ENCODE measurements around the gene DLGAP4.

The DLGAP4 gene

DNA sequence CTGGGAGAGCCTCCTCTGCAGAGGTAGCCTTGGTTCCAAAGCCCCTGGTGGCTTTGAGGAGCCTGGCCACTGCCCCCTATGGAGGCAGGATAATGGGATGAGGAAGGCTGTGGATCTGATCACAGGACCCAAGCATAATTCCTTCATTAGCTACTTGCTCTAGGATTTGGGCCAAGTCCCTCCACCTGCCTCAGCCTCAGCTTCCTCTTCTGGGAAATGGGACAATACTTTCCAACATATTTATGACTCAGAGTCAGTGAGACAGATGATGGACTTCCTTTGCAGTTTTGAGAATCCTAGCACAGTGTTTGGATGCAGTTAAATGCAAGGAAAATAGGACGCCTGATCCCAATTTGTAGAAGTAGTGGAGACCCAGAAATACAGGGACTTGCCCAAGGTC is 171.3 kb downstream of the DLGAP4 start:
- TF ChIP-seq FOXM1 (IDR thresholded peaks at IDR 0.05; ENCODE audit: borderline replicate concordance), result no peak
- no peak for TF ChIP-seq LEF1 (IDR thresholded peaks at IDR 0.05; ENCODE audit: borderline replicate concordance)
- TF ChIP-seq SP1 (IDR thresholded peaks at IDR 0.05), result no peak
- TF ChIP-seq SUZ12 (IDR thresholded peaks at IDR 0.05), result no peak
- TF ChIP-seq NFRKB (IDR thresholded peaks at IDR 0.05), result no peak
- TF ChIP-seq HDGF (IDR thresholded peaks at IDR 0.05; ENCODE audit: borderline replicate concordance), result no peak
- TF ChIP-seq ZNF384 (IDR thresholded peaks at IDR 0.05), result no peak
- no peak for TF ChIP-seq BHLHE40 (IDR thresholded peaks at IDR 0.05; ENCODE audit: borderline replicate concordance)
- no peak for TF ChIP-seq FOXK2 (IDR thresholded peaks at IDR 0.05)
- no peak for TF ChIP-seq TARDBP (IDR thresholded peaks at IDR 0.05)
- TF ChIP-seq L3MBTL2 (conservative IDR thresholded peaks at IDR 0.05), result no peak
- TF ChIP-seq FOXA1 (IDR thresholded peaks at IDR 0.05), result no peak
- no peak for TF ChIP-seq ARNT (IDR thresholded peaks at IDR 0.05)
- no peak for TF ChIP-seq ELF4 (IDR thresholded peaks at IDR 0.05)
- no peak for TF ChIP-seq PKNOX1 (IDR thresholded peaks at IDR 0.05)
- no peak for TF ChIP-seq CTBP1 (IDR thresholded peaks at IDR 0.05; ENCODE audit: borderline replicate concordance)
- ChIA-PET POLR2A (no interaction called here), CTCF (no interaction called here)
- DNase-seq (ENCODE audit: extremely low spot score), result no peak

GRCh38 chr20:36478137-36478905 is 172.2 kb downstream of the DLGAP4 start:
- TF ChIP-seq LEF1 (IDR thresholded peaks at IDR 0.05; ENCODE audit: borderline replicate concordance) (no peak), PKNOX1 (IDR thresholded peaks at IDR 0.05) (no peak), ARNT (IDR thresholded peaks at IDR 0.05) (no peak), SP1 (IDR thresholded peaks at IDR 0.05) (no peak), FOXM1 (IDR thresholded peaks at IDR 0.05; ENCODE audit: borderline replicate concordance) (no peak), L3MBTL2 (conservative IDR thresholded peaks at IDR 0.05) (no peak)
- ChIA-PET CTCF (no interaction called here), POLR2A (no interaction called here)
- no peak for DNase-seq (ENCODE audit: extremely low spot score)

GRCh38 chr20:36479938-36480337 is 173.8 kb downstream of the DLGAP4 start:
- ChIA-PET CTCF (no interaction called here), POLR2A (no interaction called here)
- no peak for DNase-seq (ENCODE audit: extremely low spot score)
- TF ChIP-seq TARDBP (IDR thresholded peaks at IDR 0.05), result no peak
- TF ChIP-seq NFRKB (IDR thresholded peaks at IDR 0.05), result no peak
- TF ChIP-seq L3MBTL2 (conservative IDR thresholded peaks at IDR 0.05), result no peak
- no peak for TF ChIP-seq ELF4 (IDR thresholded peaks at IDR 0.05)

DNA sequence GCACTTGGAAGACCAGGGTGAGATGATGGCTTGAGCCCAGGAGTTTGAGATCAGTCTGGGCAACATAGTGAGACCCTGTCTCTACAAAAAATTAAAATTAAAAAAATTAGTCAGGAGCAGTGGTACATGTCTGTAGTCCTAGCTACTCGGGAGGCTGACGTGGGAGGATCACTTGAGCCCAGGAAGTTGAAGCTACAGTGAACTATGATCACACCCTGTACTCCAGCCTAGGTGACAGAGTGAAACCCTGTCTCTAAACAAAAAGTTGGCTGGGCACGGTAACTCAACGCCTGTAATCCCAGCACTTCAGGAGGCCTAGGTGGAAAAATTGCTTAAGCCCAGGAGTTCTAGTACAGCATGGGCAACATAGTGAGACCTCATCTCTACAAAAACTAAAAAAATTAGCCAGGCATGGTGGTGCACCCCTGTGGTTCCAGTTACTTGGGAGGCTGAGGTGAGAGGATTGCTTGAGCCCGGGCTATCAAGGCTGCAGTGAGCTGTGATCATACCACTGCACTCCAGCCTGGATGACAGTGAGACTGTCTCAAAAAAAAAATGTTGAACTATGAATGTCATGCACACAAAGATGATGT is 174.4 kb downstream of the DLGAP4 start:
- ChIA-PET POLR2A (no interaction called here), CTCF (interaction anchor here (0.6 kb wide), 1 partner anchor 237 kb away, joined by 3 read pairs; no protein-coding TSS in a partner anchor)
- TF ChIP-seq ELF4 (IDR thresholded peaks at IDR 0.05) (no peak), SP1 (IDR thresholded peaks at IDR 0.05) (no peak), LEF1 (IDR thresholded peaks at IDR 0.05; ENCODE audit: borderline replicate concordance) (no peak), BHLHE40 (IDR thresholded peaks at IDR 0.05; ENCODE audit: borderline replicate concordance) (no peak)

DNA sequence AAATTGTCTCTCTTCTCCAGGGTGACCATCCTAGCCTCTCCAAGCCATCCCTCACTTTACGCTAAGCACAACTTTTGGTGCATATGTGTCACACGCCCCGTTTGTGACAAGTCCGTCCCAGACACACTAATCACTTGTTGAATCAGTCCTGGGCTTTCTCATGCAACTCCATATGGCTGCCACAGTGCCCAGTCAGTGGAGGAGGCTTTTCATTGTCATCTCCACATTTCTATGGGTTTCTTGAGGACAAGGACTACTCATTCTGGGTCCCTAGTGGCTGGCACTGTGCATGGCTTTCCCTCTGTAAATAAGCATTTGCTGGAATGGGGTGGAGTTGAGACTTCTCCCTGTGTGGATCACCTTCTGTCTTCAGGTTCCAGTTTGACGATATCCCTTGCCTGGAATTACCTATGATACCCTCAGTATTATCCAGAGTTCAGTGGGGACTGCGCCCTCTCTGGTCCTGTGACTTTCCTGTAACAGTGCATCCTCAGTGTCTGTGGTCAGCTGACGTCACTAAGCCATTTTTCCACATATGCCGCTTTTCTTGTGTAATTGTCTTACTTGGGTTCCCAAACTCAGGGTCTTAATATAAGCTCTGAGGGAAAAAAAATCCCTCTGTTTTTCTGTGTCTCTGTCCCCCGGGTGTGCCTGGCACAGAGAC is 175.4 kb downstream of the DLGAP4 start:
- no peak for DNase-seq (ENCODE audit: extremely low spot score)
- CTCF ChIA-PET, result no interaction called here
- POLR2A ChIA-PET, result no interaction called here
- TF ChIP-seq ZNF384 (IDR thresholded peaks at IDR 0.05) (no peak), ARNT (IDR thresholded peaks at IDR 0.05) (no peak), SP1 (IDR thresholded peaks at IDR 0.05) (no peak), BHLHE40 (IDR thresholded peaks at IDR 0.05; ENCODE audit: borderline replicate concordance) (no peak), PKNOX1 (IDR thresholded peaks at IDR 0.05) (no peak), FOXK2 (IDR thresholded peaks at IDR 0.05) (no peak), ELF4 (IDR thresholded peaks at IDR 0.05) (no peak), SUZ12 (IDR thresholded peaks at IDR 0.05) (no peak), NFRKB (IDR thresholded peaks at IDR 0.05) (no peak), HDGF (IDR thresholded peaks at IDR 0.05; ENCODE audit: borderline replicate concordance) (no peak), FOXM1 (IDR thresholded peaks at IDR 0.05; ENCODE audit: borderline replicate concordance) (no peak), TARDBP (IDR thresholded peaks at IDR 0.05) (no peak)

More for the DNA sequence above, 174.4 kb downstream of the DLGAP4 start:
- no peak for DNase-seq (ENCODE audit: extremely low spot score)

DNA sequence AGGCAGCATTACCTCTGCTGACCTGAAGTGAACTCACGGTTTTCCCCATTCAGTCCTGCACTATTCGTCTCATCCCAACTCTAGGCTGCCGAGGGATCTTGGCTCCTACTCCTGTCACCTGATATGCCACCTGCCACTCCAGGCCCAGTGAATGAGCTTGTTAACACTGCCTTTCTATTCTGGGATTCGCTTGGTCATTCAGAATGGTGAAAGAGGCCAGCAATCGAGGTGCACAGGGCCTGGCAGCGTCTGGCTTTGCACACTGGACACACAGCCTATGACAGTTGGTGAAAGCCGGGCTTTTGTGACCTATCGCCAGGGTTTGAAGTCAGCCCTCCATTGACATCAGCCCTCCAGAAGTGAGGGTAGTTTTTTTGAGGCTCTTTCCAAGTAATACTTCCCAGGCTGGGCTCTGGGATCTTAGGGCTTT is 175.9 kb downstream of the DLGAP4 start:
- POLR2A ChIA-PET, result no interaction called here
- no peak for TF ChIP-seq ELF4 (IDR thresholded peaks at IDR 0.05)
- no peak for TF ChIP-seq FOXM1 (IDR thresholded peaks at IDR 0.05; ENCODE audit: borderline replicate concordance)
- no peak for TF ChIP-seq ARNT (IDR thresholded peaks at IDR 0.05)
- TF ChIP-seq NFRKB (IDR thresholded peaks at IDR 0.05), result no peak
- TF ChIP-seq FOXK2 (IDR thresholded peaks at IDR 0.05), result no peak
- TF ChIP-seq ZNF384 (IDR thresholded peaks at IDR 0.05), result no peak
- no peak for TF ChIP-seq LEF1 (IDR thresholded peaks at IDR 0.05; ENCODE audit: borderline replicate concordance)
- no peak for TF ChIP-seq SUZ12 (IDR thresholded peaks at IDR 0.05)
- no peak for TF ChIP-seq CTBP1 (IDR thresholded peaks at IDR 0.05; ENCODE audit: borderline replicate concordance)
- no peak for TF ChIP-seq PKNOX1 (IDR thresholded peaks at IDR 0.05)
- no peak for TF ChIP-seq TARDBP (IDR thresholded peaks at IDR 0.05)
- no peak for TF ChIP-seq SP1 (IDR thresholded peaks at IDR 0.05)
- TF ChIP-seq FOXA1 (IDR thresholded peaks at IDR 0.05), result no peak
- no peak for TF ChIP-seq L3MBTL2 (conservative IDR thresholded peaks at IDR 0.05)
- no peak for TF ChIP-seq BHLHE40 (IDR thresholded peaks at IDR 0.05; ENCODE audit: borderline replicate concordance)
- TF ChIP-seq HDGF (IDR thresholded peaks at IDR 0.05; ENCODE audit: borderline replicate concordance), result no peak
- CTCF ChIA-PET, result interaction anchor here (0.7 kb wide), 1 partner anchor 118 kb away, joined by 4 read pairs; no protein-coding TSS in a partner anchor
- DNase-seq (ENCODE audit: extremely low spot score), result no peak
